ENCODE results near the gene KIAA1191.

The KIAA1191 gene

DNA sequence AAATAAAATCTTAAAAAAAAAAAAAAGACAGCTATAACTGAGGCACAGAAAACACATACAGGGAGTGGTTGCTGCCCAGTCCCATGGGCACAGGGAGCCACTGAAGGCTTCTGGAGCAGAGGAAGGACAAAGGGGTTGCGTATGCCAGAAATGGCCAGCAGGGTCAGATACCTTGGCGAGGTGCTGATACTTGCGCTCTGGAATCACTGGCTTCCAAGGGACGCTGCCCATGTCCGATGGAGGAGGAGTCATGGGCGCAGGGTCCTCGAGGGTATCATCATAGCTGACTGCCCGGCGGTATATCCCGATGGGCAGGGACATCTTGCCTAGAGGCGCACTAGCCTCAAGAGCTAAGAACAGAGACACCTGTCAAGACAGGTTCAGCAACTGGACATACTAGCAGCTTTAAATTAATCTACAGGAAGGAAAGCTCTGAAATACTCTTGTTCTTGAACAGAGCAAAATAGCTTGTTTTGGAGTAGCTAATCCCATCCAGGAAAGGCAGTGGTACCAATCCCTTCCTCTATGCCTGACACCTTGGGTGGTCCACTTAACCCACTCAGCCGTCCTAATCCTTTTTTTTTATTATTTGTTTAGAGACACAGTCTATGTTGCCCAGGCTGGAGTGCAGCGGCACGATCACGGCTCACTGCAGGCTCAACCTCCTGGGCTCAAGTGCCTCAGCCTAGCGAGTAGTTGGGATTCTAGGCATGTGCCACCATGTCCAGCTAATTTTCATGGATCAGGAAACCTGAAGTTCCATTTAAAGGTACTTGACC lies 6.0 kb downstream of the KIAA1191 start:
- H3K4me3 ChIP-seq (replicated peaks; ENCODE audit: low read depth, low read length): no peak overlapping the region
- no peak for DNase-seq (ENCODE audit: extremely low read depth, low read depth)
- no peak for TF ChIP-seq CTCF (IDR thresholded peaks at IDR 0.05; ENCODE audit: low read depth, low read length, missing control alignments)

DNA sequence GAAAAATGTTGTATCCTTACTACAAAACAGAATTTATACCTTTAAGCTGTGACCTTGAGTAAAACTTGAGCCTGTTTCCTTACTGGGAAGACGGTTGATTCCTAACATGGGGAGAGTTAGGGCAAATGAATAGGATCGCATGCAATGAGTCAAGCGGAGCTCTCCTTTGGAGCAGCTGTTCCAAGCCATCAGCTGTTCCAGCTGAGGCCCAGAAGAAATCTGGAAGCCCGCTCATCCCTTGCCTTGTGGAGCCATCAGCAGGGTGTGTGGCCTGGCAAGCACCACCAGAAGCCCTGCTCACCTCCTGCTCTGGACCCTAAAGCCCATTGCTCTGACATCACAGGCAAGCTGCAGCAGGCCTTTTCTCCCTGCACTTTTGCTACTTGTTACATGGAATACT lies 8.0 kb downstream of the KIAA1191 start:
- no peak for TF ChIP-seq CTCF (IDR thresholded peaks at IDR 0.05; ENCODE audit: low read depth, low read length, missing control alignments)
- H3K4me3 ChIP-seq (replicated peaks; ENCODE audit: low read depth, low read length): no peak overlapping the region
- no peak for DNase-seq (ENCODE audit: extremely low read depth, low read depth)

GRCh38 chr5:176352116-176352878 lies 9.3 kb downstream of the KIAA1191 start:
- no peak overlapping the region for H3K4me3 ChIP-seq (replicated peaks; ENCODE audit: low read depth, low read length)
- DNase-seq (ENCODE audit: extremely low read depth, low read depth): no peak
- TF ChIP-seq CTCF (IDR thresholded peaks at IDR 0.05; ENCODE audit: low read depth, low read length, missing control alignments): no peak

- no peak for TF ChIP-seq CTCF (IDR thresholded peaks at IDR 0.05; ENCODE audit: low read depth, low read length, missing control alignments)
- no peak overlapping the region for H3K4me3 ChIP-seq (replicated peaks; ENCODE audit: low read depth, low read length)
- no peak for DNase-seq (ENCODE audit: extremely low read depth, low read depth)
Measured at GRCh38 chr5:176350416-176350815, 11.1 kb downstream of the KIAA1191 start.

GRCh38 chr5:176342766-176343458 lies 18.7 kb downstream of the KIAA1191 start:
- H3K4me3 ChIP-seq (replicated peaks; ENCODE audit: low read depth, low read length): no peak overlapping the region
- no peak for TF ChIP-seq CTCF (IDR thresholded peaks at IDR 0.05; ENCODE audit: low read depth, low read length, missing control alignments)
- DNase-seq (ENCODE audit: extremely low read depth, low read depth): no peak

DNA sequence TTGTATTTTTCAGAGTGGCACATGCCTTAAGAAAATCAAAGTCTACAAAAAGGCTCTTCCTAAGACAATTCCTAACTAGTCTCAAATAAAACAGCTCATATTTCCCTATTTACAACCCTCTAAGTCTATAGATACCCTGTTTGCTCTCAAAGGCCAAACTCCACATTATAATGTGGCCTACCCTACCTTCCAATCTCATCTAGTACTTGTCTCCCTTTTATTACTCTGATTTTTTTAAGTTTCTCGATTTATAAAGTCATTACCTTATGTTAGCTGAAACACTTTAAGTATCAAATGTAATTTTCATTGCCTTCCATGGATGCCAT lies 19.4 kb downstream of the KIAA1191 start:
- TF ChIP-seq CTCF (IDR thresholded peaks at IDR 0.05; ENCODE audit: low read depth, low read length, missing control alignments): no peak
- no peak for DNase-seq (ENCODE audit: extremely low read depth, low read depth)
- H3K4me3 ChIP-seq (replicated peaks; ENCODE audit: low read depth, low read length): no peak overlapping the region
